Activated CD8-positive, alpha-beta T cell treated with anti-CD3 and anti-CD28 coated beads, Interleukin-2, amount 10 ng/mL, durations not matched to agents 7 days and 5 days (primary cell): ENCODE results near the gene GGT6. TPM values are rescaled to one million over a fixed set of nuclear protein-coding genes. Genes with fewer than 3 reads are reported as not detected.

Source experiments
- ATAC-seq: fragments of 150-1000 bp; cut with Tn5 transposase; one replicate; pipeline ENCODE4 v1.10.0; 2021; ENCODE audit warnings: moderate library complexity
- CTCF ChIA-PET: fragments of 350-600 bp; sonication (Branson Sonifier 250); formaldehyde crosslinking; loops from one replicate; lab custom pipeline; 2021; ENCODE audit warnings: antibody characterized with exemption; lab: Charles Lee
- POLR2A ChIA-PET: fragments of 350-600 bp; sonication (Branson Sonifier 250); formaldehyde crosslinking; loops from one replicate; lab custom pipeline; 2021; ENCODE audit warnings: antibody characterized with exemption; lab: Charles Lee
- DNase-seq: peaks from one replicate; pipeline ENCODE4 v3.0.0-alpha.2; 2020
- H3K27ac Mint-ChIP-seq: one replicate; pipeline ENCODE4 v1.8.0; 2021; ENCODE audit warnings: mild to moderate bottlenecking, mixed read lengths
- H3K27me3 Mint-ChIP-seq: one replicate; pipeline ENCODE4 v1.8.0; 2021; ENCODE audit warnings: low read depth, mixed read lengths
- H3K36me3 Mint-ChIP-seq: one replicate; pipeline ENCODE4 v1.8.0; 2021; ENCODE audit warnings: low read depth, mixed read lengths
- H3K4me1 Mint-ChIP-seq: one replicate; pipeline ENCODE4 v1.8.0; 2021; ENCODE audit warnings: low read depth, mixed read lengths
- H3K4me3 Mint-ChIP-seq: one replicate; pipeline ENCODE4 v1.8.0; 2021; ENCODE audit warnings: mild to moderate bottlenecking, mixed read lengths
- H3K9me3 Mint-ChIP-seq: one replicate; pipeline ENCODE4 v1.8.0; 2022; ENCODE audit warnings: mixed read lengths; ENCODE audit not compliant: insufficient read depth
- total RNA-seq, 2 experiments: library from RNA; stranded (reverse); gene quantifications; one replicate each; pipeline ENCODE4 v1.2.3, GENCODE V29; 2021

GGT6 gene
- total RNA-seq, 2 experiments from 2014 or later, result not detected

DNA sequence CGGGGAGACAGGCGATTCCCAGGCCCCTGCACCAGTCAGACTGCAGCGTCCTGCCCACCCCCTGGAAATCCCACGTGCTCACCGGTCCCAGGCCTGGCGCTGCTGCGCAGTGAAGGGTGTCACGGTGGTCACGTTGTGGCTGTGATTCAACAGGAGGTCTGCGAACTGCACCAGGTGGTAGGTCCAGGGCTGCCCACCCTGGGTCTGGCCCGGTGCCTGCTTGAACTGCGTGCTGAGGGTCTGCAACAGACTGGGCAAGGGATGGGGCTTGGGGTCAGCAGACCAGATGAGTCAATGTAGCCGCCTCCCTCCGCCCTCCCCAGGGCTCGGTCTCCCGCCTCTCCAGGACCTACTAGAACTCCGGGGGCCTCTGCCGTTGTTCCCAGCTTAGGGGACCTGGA lies 12.3 kb downstream of the GGT6 start:
- no peaks in the 10 kb centered on the region for H3K27me3 Mint-ChIP-seq
- DNase-seq (no peak), ATAC-seq (no peak)
- CTCF ChIA-PET, result no interaction called here
- no peak overlapping the region for H3K4me3 Mint-ChIP-seq
- H3K4me1 Mint-ChIP-seq, result no peaks in the 10 kb centered on the region
- POLR2A ChIA-PET, result no interaction called here
- peaks cover 43% of the 10 kb centered on the region for H3K36me3 Mint-ChIP-seq
- H3K27ac Mint-ChIP-seq, result no peak overlapping the region
- no peaks in the 10 kb centered on the region for H3K9me3 Mint-ChIP-seq

DNA sequence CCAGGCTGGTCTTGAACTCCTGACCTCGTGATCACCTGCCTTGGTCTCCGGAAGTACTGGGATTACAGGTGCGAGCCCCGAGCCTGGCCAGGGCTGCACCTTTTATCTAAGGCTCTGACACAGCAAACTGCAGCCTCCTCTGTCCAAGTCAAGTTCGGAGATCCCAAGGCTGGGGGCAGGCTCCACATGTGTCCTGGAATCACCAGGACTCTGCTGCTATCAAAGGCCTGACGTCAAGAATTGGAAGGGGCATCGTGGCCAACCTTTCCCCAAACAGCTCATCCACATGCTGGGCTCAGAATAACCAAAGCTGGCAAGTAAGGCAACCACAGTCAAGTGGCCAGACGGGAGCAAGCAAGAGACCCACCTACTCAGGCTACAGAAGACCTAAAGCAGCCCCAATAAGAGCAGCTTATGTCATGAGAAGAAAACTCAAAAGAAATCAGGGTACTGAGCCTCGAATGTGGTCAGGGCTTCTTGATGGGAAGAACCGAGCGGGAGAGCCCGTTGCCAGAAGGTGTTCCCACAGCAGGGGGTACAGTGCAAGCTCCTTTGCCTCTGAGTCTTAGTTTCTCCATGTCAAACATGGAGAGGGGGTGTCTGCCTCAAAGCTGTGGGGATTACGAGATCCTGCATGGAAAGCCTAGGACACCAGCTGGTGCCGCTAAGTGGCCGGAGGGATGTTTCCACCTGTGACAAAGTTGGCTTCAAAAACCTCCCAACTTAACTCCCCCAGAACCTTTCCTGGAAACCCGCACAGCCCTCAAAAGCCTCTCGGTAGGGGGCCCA lies 13.1 kb downstream of the GGT6 start:
- H3K4me3 Mint-ChIP-seq, result no peak overlapping the region
- no peaks in the 10 kb centered on the region for H3K27me3 Mint-ChIP-seq
- DNase-seq (no peak), ATAC-seq (no peak)
- H3K4me1 Mint-ChIP-seq, result no peaks in the 10 kb centered on the region
- ChIA-PET POLR2A (interaction anchor here (0.7 kb wide), 1 partner anchor 62 kb away, joined by 3 read pairs; no protein-coding TSS in a partner anchor), CTCF (no interaction called here)
- H3K9me3 Mint-ChIP-seq, result no peaks in the 10 kb centered on the region
- H3K27ac Mint-ChIP-seq, result no peak overlapping the region
- peaks cover 43% of the 10 kb centered on the region for H3K36me3 Mint-ChIP-seq

- Mint-ChIP-seq H3K36me3 (peaks cover 34% of the 10 kb centered on the region), H3K27ac (no peak overlapping the region), H3K4me3 (no peak overlapping the region), H3K27me3 (no peaks in the 10 kb centered on the region), H3K9me3 (no peaks in the 10 kb centered on the region), H3K4me1 (no peaks in the 10 kb centered on the region)
- CTCF ChIA-PET, result interaction anchor here (1.3 kb wide), 1 partner anchor 125 kb away, joined by 6 read pairs; no protein-coding TSS in a partner anchor
- no peak for ATAC-seq
- POLR2A ChIA-PET, result interaction anchor here (0.6 kb wide), 1 partner anchor 64 kb away, joined by 3 read pairs; no protein-coding TSS in a partner anchor
- no peak for DNase-seq
Measured at GRCh38 chr17:4545217-4545951, 15.0 kb downstream of the GGT6 start.

- ATAC-seq, result no peak
- H3K4me3 Mint-ChIP-seq, result no peak overlapping the region
- POLR2A ChIA-PET, result interaction anchor here (0.6 kb wide), 1 partner anchor 64 kb away, joined by 3 read pairs; no protein-coding TSS in a partner anchor
Measured at GRCh38 chr17:4544951-4545216, 15.5 kb downstream of the GGT6 start.

DNA sequence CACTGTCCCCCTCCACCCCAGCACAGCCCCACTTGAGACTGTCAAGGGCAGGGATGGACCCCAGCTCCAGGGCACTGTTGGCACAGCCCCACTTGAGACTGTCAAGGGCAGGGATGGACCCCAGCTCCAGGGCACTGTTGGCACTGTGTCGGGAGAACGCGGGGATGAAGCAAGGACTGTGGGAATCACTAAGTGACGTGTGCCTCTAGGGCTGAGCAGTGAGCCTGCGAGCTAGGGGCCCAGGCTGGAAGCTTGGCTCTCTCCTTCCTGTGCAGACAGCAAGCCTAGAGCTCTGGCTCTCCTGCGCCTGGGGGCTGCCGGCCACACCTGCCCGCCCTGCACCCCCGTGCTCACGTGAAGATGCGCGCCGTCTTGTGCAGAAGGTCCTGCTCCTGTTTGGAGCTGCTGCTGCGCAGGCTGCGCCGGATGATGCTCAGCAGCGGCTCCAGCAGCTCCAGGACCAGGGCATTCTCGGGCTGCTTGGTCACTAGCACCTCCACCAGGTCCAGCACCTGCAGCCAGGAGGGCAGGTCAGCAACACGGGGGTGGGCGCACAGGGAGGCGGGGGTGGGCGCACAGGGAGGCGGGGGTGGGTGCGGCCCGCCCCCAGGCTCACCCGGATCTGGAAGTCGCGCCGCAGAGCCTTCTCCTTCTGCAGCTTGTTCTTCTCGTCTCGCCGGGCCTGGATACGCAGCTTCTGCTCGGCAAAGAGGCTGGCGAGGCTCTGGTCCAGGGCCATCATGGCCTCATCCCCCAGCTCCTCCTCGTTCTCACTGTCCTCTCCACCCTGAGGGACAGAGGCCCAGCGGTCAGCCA lies 16.0 kb downstream of the GGT6 start:
- H3K27me3 Mint-ChIP-seq, result no peaks in the 10 kb centered on the region
- DNase-seq (no peak), ATAC-seq (no peak)
- no peaks in the 10 kb centered on the region for H3K9me3 Mint-ChIP-seq
- peaks cover 29% of the 10 kb centered on the region for H3K36me3 Mint-ChIP-seq
- H3K4me3 Mint-ChIP-seq, result no peak overlapping the region
- CTCF ChIA-PET, result interaction anchor here (1.3 kb wide), 1 partner anchor 124 kb away, joined by 6 read pairs; no protein-coding TSS in a partner anchor
- no peaks in the 10 kb centered on the region for H3K4me1 Mint-ChIP-seq
- POLR2A ChIA-PET, result no interaction called here
- H3K27ac Mint-ChIP-seq, result no peak overlapping the region

More at GRCh38 chr17:4544951-4545216, 15.5 kb downstream of the GGT6 start:
- peaks cover 29% of the 10 kb centered on the region for H3K36me3 Mint-ChIP-seq
- DNase-seq, result no peak
- no peaks in the 10 kb centered on the region for H3K9me3 Mint-ChIP-seq
- CTCF ChIA-PET, result interaction anchor here (1.3 kb wide), 1 partner anchor 124 kb away, joined by 6 read pairs; no protein-coding TSS in a partner anchor
- H3K27me3 Mint-ChIP-seq, result no peaks in the 10 kb centered on the region
- no peak overlapping the region for H3K27ac Mint-ChIP-seq
- H3K4me1 Mint-ChIP-seq, result no peaks in the 10 kb centered on the region

GRCh38 chr17:4543557-4544026 lies 16.8 kb downstream of the GGT6 start:
- Mint-ChIP-seq H3K27me3 (no peaks in the 10 kb centered on the region), H3K9me3 (no peaks in the 10 kb centered on the region), H3K27ac (no peak overlapping the region), H3K4me3 (no peak overlapping the region), H3K36me3 (peaks cover 27% of the 10 kb centered on the region), H3K4me1 (no peaks in the 10 kb centered on the region)
- ChIA-PET POLR2A (no interaction called here), CTCF (no interaction called here)
- no peak for DNase-seq
- ATAC-seq, result no peak

- Mint-ChIP-seq H3K27ac (no peak overlapping the region), H3K4me1 (no peaks in the 10 kb centered on the region), H3K4me3 (no peak overlapping the region), H3K36me3 (peaks cover 25% of the 10 kb centered on the region), H3K9me3 (no peaks in the 10 kb centered on the region), H3K27me3 (no peaks in the 10 kb centered on the region)
- CTCF ChIA-PET, result no interaction called here
- no peak for ATAC-seq
- no peak for DNase-seq
- POLR2A ChIA-PET, result no interaction called here
Measured at GRCh38 chr17:4542726-4543191, 17.6 kb downstream of the GGT6 start.

DNA sequence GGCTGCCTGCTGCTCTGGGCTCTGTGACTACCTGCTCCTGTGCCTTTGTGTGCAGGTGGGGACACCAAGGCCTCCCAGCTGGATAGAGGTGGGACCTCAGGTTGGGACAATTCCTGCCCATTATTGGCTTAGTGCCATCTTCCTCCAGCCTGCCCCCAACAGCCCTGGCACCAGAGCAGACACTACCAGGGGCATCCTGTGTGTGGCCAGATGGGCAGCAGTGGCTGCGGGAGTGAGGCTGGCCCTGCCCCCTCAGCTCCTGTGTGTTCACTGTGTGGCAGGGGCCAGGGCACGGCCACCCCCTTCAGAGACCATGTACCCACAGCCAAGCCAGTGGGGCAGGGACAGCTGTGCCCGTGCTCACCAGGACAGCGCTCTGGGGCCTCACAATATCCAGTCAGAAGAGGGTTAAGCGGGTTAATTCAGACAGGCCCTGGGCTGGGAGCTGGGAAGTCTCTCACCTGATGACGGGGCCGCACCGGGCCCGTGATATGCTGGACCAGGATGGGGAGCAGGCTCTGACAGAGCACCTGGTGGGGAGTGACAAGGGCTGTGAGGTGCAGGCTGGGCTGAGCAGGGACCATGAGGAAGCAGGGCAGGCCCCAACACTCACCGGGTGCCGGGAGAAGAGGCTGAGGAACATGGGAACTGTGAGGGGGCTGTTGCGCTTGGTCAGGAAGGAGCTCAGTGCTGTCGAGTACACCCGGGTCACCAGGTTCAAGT lies 18.2 kb downstream of the GGT6 start:
- H3K27me3 Mint-ChIP-seq, result no peaks in the 10 kb centered on the region

DNA sequence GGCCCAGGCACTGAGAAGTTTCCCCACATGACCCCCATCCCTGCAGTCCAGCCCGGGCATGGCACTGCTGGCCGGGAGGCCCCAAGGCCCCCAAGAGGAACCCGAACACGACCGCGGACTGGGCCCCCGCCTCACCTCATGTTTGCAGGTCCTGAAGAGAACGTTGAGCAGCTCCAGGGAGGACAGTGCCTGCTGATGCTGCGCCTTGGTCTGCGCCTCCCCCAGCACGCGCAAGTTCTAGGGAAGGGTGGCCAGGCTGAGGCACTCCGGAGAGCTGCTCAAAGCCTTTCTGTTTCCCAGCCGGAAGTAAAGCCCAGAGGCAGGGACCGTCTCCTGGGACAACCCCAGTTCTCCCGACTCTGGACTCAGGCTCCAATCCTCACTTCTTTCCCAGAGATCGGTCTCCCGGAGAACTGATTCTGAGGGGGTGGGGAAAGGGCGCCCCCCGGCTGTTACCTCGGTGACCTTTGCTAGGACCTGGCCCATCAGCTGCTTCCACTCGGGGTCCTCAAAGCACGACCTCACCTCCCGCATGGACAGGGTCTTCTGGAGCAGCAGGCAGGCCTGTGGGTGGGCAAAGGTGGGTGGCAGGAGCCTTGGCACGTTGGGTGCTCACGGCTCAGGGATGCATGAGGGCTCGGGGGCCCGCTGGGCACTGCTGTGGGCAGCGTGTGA lies 18.9 kb downstream of the GGT6 start:
- H3K4me3 Mint-ChIP-seq, result no peak overlapping the region
- H3K4me1 Mint-ChIP-seq, result peaks cover 2% of the 10 kb centered on the region
- H3K27me3 Mint-ChIP-seq, result no peaks in the 10 kb centered on the region
- peaks cover 18% of the 10 kb centered on the region for H3K36me3 Mint-ChIP-seq
- POLR2A ChIA-PET, result no interaction called here
- no peak overlapping the region for H3K27ac Mint-ChIP-seq
- DNase-seq (no peak), ATAC-seq (no peak)
- CTCF ChIA-PET, result interaction anchor here (1.1 kb wide), 1 partner anchor 121 kb away, joined by 3 read pairs; no protein-coding TSS in a partner anchor
- H3K9me3 Mint-ChIP-seq, result no peaks in the 10 kb centered on the region

More for the DNA sequence above, 18.2 kb downstream of the GGT6 start:
- DNase-seq, result no peak
- CTCF ChIA-PET, result no interaction called here
- no peak overlapping the region for H3K27ac Mint-ChIP-seq
- no peak for ATAC-seq
- H3K4me3 Mint-ChIP-seq, result no peak overlapping the region
- POLR2A ChIA-PET, result no interaction called here
- peaks cover under 1% of the 10 kb centered on the region for H3K4me1 Mint-ChIP-seq
- no peaks in the 10 kb centered on the region for H3K9me3 Mint-ChIP-seq
- H3K36me3 Mint-ChIP-seq, result peaks cover 23% of the 10 kb centered on the region

- DNase-seq (no peak), ATAC-seq (no peak)
- H3K9me3 Mint-ChIP-seq, result no peaks in the 10 kb centered on the region
- CTCF ChIA-PET, result interaction anchor here (1.1 kb wide), 1 partner anchor 120 kb away, joined by 3 read pairs; no protein-coding TSS in a partner anchor
- H3K27me3 Mint-ChIP-seq, result no peaks in the 10 kb centered on the region
- H3K36me3 Mint-ChIP-seq, result peaks cover 18% of the 10 kb centered on the region
- H3K27ac Mint-ChIP-seq, result no peak overlapping the region
- peaks cover 2% of the 10 kb centered on the region for H3K4me1 Mint-ChIP-seq
- H3K4me3 Mint-ChIP-seq, result no peak overlapping the region
- POLR2A ChIA-PET, result no interaction called here
Measured at GRCh38 chr17:4540687-4541327, 19.6 kb downstream of the GGT6 start.
